HEK293 (cell line): Measurements from ENCODE around the gene ZNF330.

Experiments
- CTCF ChIA-PET: fragments of 350-600 bp; formaldehyde crosslinking; extraction: SDS; loops from one replicate; lab custom pipeline; 2021; ENCODE audit warnings: antibody characterized with exemption; lab: Yijun Ruan, JAX
- POLR2A ChIA-PET: fragments of 300-600 bp; formaldehyde crosslinking; extraction: SDS; loops from one replicate; lab custom pipeline; 2020; ENCODE audit warnings: antibody characterized with exemption, inconsistent platforms; lab: Yijun Ruan, JAX
- H3K27ac ChIP-seq: fragments of 200-500 bp; sonication (Bioruptor generic); 2 replicates; pipeline ENCODE4 v1.5.1; 2014; ENCODE audit warnings: low read depth, low read length, control low read depth, inconsistent platforms; ENCODE audit errors: extremely low read depth
- H3K36me3 ChIP-seq, 2 experiments: fragments of 200-500 bp in 1 of 2; sonication (Bioruptor generic) in 1 of 2; 1 replicate in 1 of 2; 2 replicates in 1 of 2; pipeline ENCODE4 v1.5.1; 2014 to 2017; ENCODE audit warnings: inconsistent platforms in 2 of 2, low read length in 2 of 2; ENCODE audit not compliant: control insufficient read depth in 2 of 2, insufficient read depth in 1 of 2
- H3K4me1 ChIP-seq: fragments of 200-500 bp; sonication (Bioruptor generic); 2 replicates; pipeline ENCODE4 v1.5.1; 2014; ENCODE audit warnings: mild to moderate bottlenecking, low read length, inconsistent platforms; ENCODE audit not compliant: control insufficient read depth, insufficient read depth
- H3K4me3 ChIP-seq: 2 replicates; pipeline ENCODE4 v1.5.1; 2011; ENCODE audit warnings: low read depth, mild to moderate bottlenecking, control low read depth, low read length, moderate library complexity
- H3K9me3 ChIP-seq: fragments of 200-500 bp; sonication (Bioruptor generic); 2 replicates; pipeline ENCODE4 v1.5.1; 2014; ENCODE audit warnings: low read depth, low read length, inconsistent platforms; ENCODE audit not compliant: control insufficient read depth, insufficient read depth
- BCL11A ChIP-seq: fragments of 450-650 bp; formaldehyde crosslinking; IDR thresholded peaks from 2 replicates; pipeline ENCODE4 v1.5.1; 2016; ENCODE audit warnings: low read depth, missing biosample characterization, missing genetic modification characterization
- GFI1B ChIP-seq: fragments of 450-650 bp; formaldehyde crosslinking; IDR thresholded peaks from 2 replicates; pipeline ENCODE4 v1.5.1; 2016; ENCODE audit warnings: missing biosample characterization, missing genetic modification characterization
- HOXC10 ChIP-seq: sonication (generic); formaldehyde crosslinking; IDR thresholded peaks from 2 replicates; pipeline ENCODE4 v1.8.1; 2023; ENCODE audit warnings: mild to moderate bottlenecking, missing genetic modification reagents
- PRDM1 ChIP-seq: fragments of 450-650 bp; formaldehyde crosslinking; IDR thresholded peaks from 2 replicates; pipeline ENCODE4; 2016; ENCODE audit warnings: missing biosample characterization, missing genetic modification characterization
- SCRT1 ChIP-seq: fragments of 450-650 bp; formaldehyde crosslinking; IDR thresholded peaks from 2 replicates; pipeline ENCODE4 v1.5.1; 2016; ENCODE audit warnings: missing biosample characterization, missing genetic modification characterization, borderline replicate concordance
- SP3 ChIP-seq: fragments of 450-650 bp; formaldehyde crosslinking; IDR thresholded peaks from 2 replicates; pipeline ENCODE4 v1.5.1; 2016; ENCODE audit warnings: missing biosample characterization, missing genetic modification characterization
- TRIM28 ChIP-seq: IDR thresholded peaks from 2 replicates; pipeline ENCODE4 v1.6.1; 2011; ENCODE audit warnings: low read length, control low read depth, borderline replicate concordance
- ZBTB1 ChIP-seq: fragments of 450-650 bp; formaldehyde crosslinking; IDR thresholded peaks from 2 replicates; pipeline ENCODE4 v1.5.1; 2016; ENCODE audit warnings: missing biosample characterization, missing genetic modification characterization
- ZNF26 ChIP-seq: fragments of 450-650 bp; formaldehyde crosslinking; IDR thresholded peaks from 2 replicates; pipeline ENCODE4 v1.5.1; 2016; ENCODE audit warnings: missing biosample characterization, missing genetic modification characterization
- ZNF280C ChIP-seq: fragments of 450-650 bp; formaldehyde crosslinking; IDR thresholded peaks from 2 replicates; pipeline ENCODE4 v1.5.1; 2016; ENCODE audit warnings: missing biosample characterization, missing genetic modification characterization
- ZNF350 ChIP-seq: fragments of 450-650 bp; formaldehyde crosslinking; IDR thresholded peaks from 2 replicates; pipeline ENCODE4 v1.5.0; 2017; ENCODE audit warnings: missing biosample characterization, mild to moderate bottlenecking, missing genetic modification characterization
- ZNF354C ChIP-seq: fragments of 450-650 bp; formaldehyde crosslinking; IDR thresholded peaks from 2 replicates; pipeline ENCODE4 v1.5.1; 2016; ENCODE audit warnings: missing biosample characterization, missing genetic modification characterization, low read depth, borderline replicate concordance
- ZNF391 ChIP-seq: fragments of 450-650 bp; formaldehyde crosslinking; IDR thresholded peaks from 2 replicates; pipeline ENCODE4 v1.5.1; 2016; ENCODE audit warnings: low read depth, missing biosample characterization, missing genetic modification characterization, borderline replicate concordance
- ZNF394 ChIP-seq: fragments of 450-650 bp; formaldehyde crosslinking; IDR thresholded peaks from 2 replicates; pipeline ENCODE4 v1.5.1; 2016; ENCODE audit warnings: missing biosample characterization, missing genetic modification characterization, mild to moderate bottlenecking, moderate library complexity, borderline replicate concordance
- ZNF48 ChIP-seq: fragments of 450-650 bp; formaldehyde crosslinking; IDR thresholded peaks from 2 replicates; pipeline ENCODE4 v1.5.1; 2016; ENCODE audit warnings: missing biosample characterization, missing genetic modification characterization
- ZNF549 ChIP-seq: fragments of 450-650 bp; IDR thresholded peaks from 2 replicates; pipeline ENCODE4 v1.5.1; 2018; ENCODE audit warnings: missing biosample characterization, missing genetic modification characterization, mild to moderate bottlenecking, inconsistent platforms, moderate library complexity
- ZNF560 ChIP-seq: fragments of 450-650 bp; formaldehyde crosslinking; IDR thresholded peaks from 2 replicates; pipeline ENCODE4 v1.5.1; 2017; ENCODE audit warnings: missing biosample characterization, missing genetic modification characterization, borderline replicate concordance
- ZNF600 ChIP-seq: fragments of 450-650 bp; formaldehyde crosslinking; IDR thresholded peaks from 2 replicates; pipeline ENCODE4 v1.5.1; 2016; ENCODE audit warnings: missing biosample characterization, missing genetic modification characterization
- ZNF623 ChIP-seq: fragments of 450-650 bp; formaldehyde crosslinking; IDR thresholded peaks from 2 replicates; pipeline ENCODE4 v1.5.1; 2016; ENCODE audit warnings: missing biosample characterization, missing genetic modification characterization
- ZNF76 ChIP-seq: fragments of 450-650 bp; formaldehyde crosslinking; IDR thresholded peaks from 2 replicates; pipeline ENCODE4; 2016; ENCODE audit warnings: low read depth, missing biosample characterization, missing genetic modification characterization, borderline replicate concordance
- ZNF785 ChIP-seq: fragments of 450-650 bp; formaldehyde crosslinking; IDR thresholded peaks from 2 replicates; pipeline ENCODE4 v1.5.1; 2016; ENCODE audit warnings: missing biosample characterization, missing genetic modification characterization
- TF ChIP-seq, protein P1 (sequence below): sonication (generic); formaldehyde crosslinking; IDR thresholded peaks from 2 replicates; pipeline ENCODE4 v1.8.1; 2022; ENCODE audit warnings: mild to moderate bottlenecking, moderate library complexity, missing genetic modification reagents
- TF ChIP-seq, protein P2 (sequence below): fragments of 450-650 bp; formaldehyde crosslinking; IDR thresholded peaks from 2 replicates; pipeline ENCODE4 v1.5.1; 2016; ENCODE audit warnings: missing biosample characterization, missing genetic modification characterization
- TF ChIP-seq, protein P3 (sequence below): fragments of 450-650 bp; formaldehyde crosslinking; IDR thresholded peaks from 2 replicates; pipeline ENCODE4 v1.5.1; 2017; ENCODE audit warnings: missing biosample characterization, missing genetic modification characterization

The ZNF330 gene

DNA sequence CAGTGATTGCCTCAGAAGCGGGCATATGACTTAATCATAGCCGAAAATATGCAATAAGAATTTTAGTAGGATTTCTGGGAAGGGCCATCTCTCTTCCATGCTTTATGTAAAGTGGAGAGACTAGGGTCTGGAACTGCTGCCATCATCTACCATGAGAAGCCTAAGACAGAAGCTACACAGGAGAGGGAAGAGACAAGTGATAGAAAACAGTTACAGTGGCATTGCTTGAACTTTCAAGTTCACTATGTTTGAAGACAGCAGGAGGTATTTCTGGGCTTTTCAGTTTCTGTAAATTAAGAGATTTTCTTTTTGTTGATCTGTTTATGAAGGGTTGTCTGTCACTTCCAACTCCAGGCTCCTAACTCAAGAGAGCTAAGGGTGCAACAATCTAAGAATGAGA lies 62.5 kb downstream of the ZNF330 start:
- ChIA-PET POLR2A (no interaction called here), CTCF (no interaction called here)
- Histone ChIP-seq H3K27ac (no peak overlapping the region), H3K4me1 (no peaks in the 10 kb centered on the region), H3K36me3 (no peaks in the 10 kb centered on the region), H3K9me3 (no peaks in the 10 kb centered on the region), H3K4me3 (no peak overlapping the region)
- TF ChIP-seq ZNF350 (tag by site-specific recombination) = no peak
- no peak for TF ChIP-seq ZNF76 (tag by site-specific recombination)
- no peak for TF ChIP-seq TRIM28
- no peak for TF ChIP-seq ZNF600 (tag by site-specific recombination)
- no peak for TF ChIP-seq ZNF280C (tag by site-specific recombination)
- TF ChIP-seq, protein P1, sequence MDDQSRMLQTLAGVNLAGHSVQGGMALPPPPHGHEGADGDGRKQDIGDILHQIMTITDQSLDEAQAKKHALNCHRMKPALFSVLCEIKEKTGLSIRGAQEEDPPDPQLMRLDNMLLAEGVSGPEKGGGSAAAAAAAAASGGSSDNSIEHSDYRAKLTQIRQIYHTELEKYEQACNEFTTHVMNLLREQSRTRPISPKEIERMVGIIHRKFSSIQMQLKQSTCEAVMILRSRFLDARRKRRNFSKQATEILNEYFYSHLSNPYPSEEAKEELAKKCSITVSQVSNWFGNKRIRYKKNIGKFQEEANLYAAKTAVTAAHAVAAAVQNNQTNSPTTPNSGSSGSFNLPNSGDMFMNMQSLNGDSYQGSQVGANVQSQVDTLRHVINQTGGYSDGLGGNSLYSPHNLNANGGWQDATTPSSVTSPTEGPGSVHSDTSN (CRISPR knock-in tag) = no peak
- no peak for TF ChIP-seq ZNF354C (tag by site-specific recombination)
- no peak for TF ChIP-seq ZNF785 (tag by site-specific recombination)
- no peak for TF ChIP-seq SP3
- TF ChIP-seq GFI1B (tag by site-specific recombination) = no peak
- no peak for TF ChIP-seq ZNF48 (tag by site-specific recombination)
- TF ChIP-seq ZNF26 = no peak

GRCh38 chr4:141283563-141283962 lies 62.9 kb downstream of the ZNF330 start:
- Histone ChIP-seq H3K36me3 (no peaks in the 10 kb centered on the region), H3K4me1 (no peaks in the 10 kb centered on the region), H3K4me3 (no peak overlapping the region), H3K9me3 (no peaks in the 10 kb centered on the region), H3K27ac (no peak overlapping the region)
- ChIA-PET CTCF (no interaction called here), POLR2A (no interaction called here)
- TF ChIP-seq PRDM1 (tag by site-specific recombination) = no peak
- TF ChIP-seq ZNF394 (tag by site-specific recombination) = no peak
- no peak for TF ChIP-seq HOXC10 (CRISPR knock-in tag)
- no peak for TF ChIP-seq ZBTB1
- TF ChIP-seq ZNF48 (tag by site-specific recombination) = no peak
- TF ChIP-seq, protein P2, sequence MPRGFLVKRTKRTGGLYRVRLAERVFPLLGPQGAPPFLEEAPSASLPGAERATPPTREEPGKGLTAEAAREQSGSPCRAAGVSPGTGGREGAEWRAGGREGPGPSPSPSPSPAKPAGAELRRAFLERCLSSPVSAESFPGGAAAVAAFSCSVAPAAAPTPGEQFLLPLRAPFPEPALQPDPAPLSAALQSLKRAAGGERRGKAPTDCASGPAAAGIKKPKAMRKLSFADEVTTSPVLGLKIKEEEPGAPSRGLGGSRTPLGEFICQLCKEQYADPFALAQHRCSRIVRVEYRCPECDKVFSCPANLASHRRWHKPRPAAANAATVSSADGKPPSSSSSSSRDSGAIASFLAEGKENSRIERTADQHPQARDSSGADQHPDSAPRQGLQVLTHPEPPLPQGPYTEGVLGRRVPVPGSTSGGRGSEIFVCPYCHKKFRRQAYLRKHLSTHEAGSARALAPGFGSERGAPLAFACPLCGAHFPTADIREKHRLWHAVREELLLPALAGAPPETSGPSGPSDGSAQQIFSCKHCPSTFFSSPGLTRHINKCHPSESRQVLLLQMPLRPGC (tag by site-specific recombination) = no peak
- TF ChIP-seq ZNF623 (tag by site-specific recombination) = no peak
- TF ChIP-seq BCL11A = no peak
- TF ChIP-seq SCRT1 (tag by site-specific recombination) = no peak
- TF ChIP-seq, protein P3, sequence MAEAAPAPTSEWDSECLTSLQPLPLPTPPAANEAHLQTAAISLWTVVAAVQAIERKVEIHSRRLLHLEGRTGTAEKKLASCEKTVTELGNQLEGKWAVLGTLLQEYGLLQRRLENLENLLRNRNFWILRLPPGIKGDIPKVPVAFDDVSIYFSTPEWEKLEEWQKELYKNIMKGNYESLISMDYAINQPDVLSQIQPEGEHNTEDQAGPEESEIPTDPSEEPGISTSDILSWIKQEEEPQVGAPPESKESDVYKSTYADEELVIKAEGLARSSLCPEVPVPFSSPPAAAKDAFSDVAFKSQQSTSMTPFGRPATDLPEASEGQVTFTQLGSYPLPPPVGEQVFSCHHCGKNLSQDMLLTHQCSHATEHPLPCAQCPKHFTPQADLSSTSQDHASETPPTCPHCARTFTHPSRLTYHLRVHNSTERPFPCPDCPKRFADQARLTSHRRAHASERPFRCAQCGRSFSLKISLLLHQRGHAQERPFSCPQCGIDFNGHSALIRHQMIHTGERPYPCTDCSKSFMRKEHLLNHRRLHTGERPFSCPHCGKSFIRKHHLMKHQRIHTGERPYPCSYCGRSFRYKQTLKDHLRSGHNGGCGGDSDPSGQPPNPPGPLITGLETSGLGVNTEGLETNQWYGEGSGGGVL (tag by site-specific recombination) = no peak
- TF ChIP-seq ZNF560 (tag by site-specific recombination) = no peak
- no peak for TF ChIP-seq ZNF391 (tag by site-specific recombination)
- TF ChIP-seq, protein P1 (CRISPR knock-in tag) = no peak
- no peak for TF ChIP-seq ZNF549 (tag by site-specific recombination)
